Measurements from ENCODE around the gene PROC. TPM values are rescaled to one million over a fixed set of nuclear protein-coding genes. Genes with fewer than 3 reads are reported as not detected.

PROC gene
- total and polyA plus RNA-seq, 9 of the 15 experiments (the other 6 are each of a cell fraction or from before 2014, with no cell fraction given): not detected

DNA sequence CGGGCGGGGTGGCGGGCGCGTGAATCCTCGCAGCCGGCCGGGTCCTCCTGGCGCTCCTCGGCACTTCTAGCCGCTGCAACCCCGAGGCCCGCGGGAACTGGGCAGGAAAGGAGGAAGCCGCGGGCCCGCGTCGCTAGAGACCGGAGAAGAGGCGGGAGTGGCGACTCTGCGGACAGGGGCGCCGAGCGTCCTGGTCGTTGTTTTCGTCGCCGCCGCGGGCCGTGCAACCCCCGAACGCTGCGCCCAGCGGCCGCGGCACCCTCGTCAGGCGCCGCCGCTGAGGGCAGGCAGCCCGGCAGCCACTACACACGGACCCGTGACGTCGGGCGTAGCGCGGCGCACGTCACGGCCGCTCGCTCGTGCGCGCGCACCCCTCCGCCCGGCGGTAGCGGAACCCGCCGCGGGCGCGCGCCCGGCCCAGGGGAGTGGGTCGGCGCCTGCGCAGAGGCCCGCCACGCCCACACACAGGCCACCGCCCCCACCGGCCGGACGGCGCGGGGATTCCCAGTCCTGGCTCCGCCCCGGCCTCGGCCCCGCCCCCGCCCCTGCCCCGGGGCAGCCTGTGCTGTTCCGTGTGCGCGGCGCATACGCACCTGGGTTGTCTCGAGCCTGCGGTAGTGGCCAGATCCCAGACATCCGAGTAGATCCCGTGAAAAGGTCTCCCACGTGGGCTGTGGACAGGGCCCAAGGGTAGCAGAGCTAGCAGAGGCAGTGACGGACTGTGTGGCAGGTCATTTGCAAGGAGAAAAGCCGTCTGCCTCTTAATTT, 30.4 kb upstream of the PROC start, which contains the start of gene MAP3K2 (continued):
- TF ChIP-seq, protein P1, sequence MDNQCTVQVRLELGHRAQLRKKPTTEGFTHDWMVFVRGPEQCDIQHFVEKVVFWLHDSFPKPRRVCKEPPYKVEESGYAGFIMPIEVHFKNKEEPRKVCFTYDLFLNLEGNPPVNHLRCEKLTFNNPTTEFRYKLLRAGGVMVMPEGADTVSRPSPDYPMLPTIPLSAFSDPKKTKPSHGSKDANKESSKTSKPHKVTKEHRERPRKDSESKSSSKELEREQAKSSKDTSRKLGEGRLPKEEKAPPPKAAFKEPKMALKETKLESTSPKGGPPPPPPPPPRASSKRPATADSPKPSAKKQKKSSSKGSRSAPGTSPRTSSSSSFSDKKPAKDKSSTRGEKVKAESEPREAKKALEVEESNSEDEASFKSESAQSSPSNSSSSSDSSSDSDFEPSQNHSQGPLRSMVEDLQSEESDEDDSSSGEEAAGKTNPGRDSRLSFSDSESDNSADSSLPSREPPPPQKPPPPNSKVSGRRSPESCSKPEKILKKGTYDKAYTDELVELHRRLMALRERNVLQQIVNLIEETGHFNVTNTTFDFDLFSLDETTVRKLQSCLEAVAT (IDR thresholded peaks at IDR 0.05): no peak
- TF ChIP-seq SAP30 (IDR thresholded peaks at IDR 0.05; ENCODE audit: borderline replicate concordance, insufficient read depth, low read depth, low read length, poor library complexity, severe bottlenecking) (peak; percentile 40), ZNF354B (CRISPR knock-in tag; IDR thresholded peaks at IDR 0.05) (no peak), MBD2 (IDR thresholded peaks at IDR 0.05; ENCODE audit: borderline replicate concordance, low read depth) (peak; percentile 13; the same call in 1 of the 2 replicates), POLR2A (conservative IDR thresholded peaks at IDR 0.05) (peak; percentile 81), KAT7 (CRISPR knock-in tag; IDR thresholded peaks at IDR 0.05; ENCODE audit: borderline replicate concordance) (no peak), NR2C2 (CRISPR knock-in tag; IDR thresholded peaks at IDR 0.05) (no peak), NR2C2 (tag; IDR thresholded peaks at IDR 0.05) (peak; percentile 68; the same call in 1 of the 2 replicates), SPI1 (IDR thresholded peaks at IDR 0.05; ENCODE audit: borderline replicate concordance, low read depth, low read length) (no peak), NCOA2 (IDR thresholded peaks at IDR 0.05; ENCODE audit: partially characterized antibody in 2 of 2) (no peak), HDAC6 (IDR thresholded peaks at IDR 0.05; ENCODE audit: low read depth, low read length) (no peak), ARHGAP35 (IDR thresholded peaks at IDR 0.05; ENCODE audit: partially characterized antibody) (no peak)
- TF ChIP-seq, protein P2, sequence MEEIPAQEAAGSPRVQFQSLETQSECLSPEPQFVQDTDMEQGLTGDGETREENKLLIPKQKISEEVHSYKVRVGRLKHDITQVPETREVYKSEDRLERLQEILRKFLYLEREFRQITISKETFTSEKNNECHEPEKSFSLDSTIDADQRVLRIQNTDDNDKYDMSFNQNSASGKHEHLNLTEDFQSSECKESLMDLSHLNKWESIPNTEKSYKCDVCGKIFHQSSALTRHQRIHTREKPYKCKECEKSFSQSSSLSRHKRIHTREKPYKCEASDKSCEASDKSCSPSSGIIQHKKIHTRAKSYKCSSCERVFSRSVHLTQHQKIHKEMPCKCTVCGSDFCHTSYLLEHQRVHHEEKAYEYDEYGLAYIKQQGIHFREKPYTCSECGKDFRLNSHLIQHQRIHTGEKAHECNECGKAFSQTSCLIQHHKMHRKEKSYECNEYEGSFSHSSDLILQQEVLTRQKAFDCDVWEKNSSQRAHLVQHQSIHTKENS (CRISPR knock-in tag; IDR thresholded peaks at IDR 0.05): no peak
- TF ChIP-seq, protein P3, sequence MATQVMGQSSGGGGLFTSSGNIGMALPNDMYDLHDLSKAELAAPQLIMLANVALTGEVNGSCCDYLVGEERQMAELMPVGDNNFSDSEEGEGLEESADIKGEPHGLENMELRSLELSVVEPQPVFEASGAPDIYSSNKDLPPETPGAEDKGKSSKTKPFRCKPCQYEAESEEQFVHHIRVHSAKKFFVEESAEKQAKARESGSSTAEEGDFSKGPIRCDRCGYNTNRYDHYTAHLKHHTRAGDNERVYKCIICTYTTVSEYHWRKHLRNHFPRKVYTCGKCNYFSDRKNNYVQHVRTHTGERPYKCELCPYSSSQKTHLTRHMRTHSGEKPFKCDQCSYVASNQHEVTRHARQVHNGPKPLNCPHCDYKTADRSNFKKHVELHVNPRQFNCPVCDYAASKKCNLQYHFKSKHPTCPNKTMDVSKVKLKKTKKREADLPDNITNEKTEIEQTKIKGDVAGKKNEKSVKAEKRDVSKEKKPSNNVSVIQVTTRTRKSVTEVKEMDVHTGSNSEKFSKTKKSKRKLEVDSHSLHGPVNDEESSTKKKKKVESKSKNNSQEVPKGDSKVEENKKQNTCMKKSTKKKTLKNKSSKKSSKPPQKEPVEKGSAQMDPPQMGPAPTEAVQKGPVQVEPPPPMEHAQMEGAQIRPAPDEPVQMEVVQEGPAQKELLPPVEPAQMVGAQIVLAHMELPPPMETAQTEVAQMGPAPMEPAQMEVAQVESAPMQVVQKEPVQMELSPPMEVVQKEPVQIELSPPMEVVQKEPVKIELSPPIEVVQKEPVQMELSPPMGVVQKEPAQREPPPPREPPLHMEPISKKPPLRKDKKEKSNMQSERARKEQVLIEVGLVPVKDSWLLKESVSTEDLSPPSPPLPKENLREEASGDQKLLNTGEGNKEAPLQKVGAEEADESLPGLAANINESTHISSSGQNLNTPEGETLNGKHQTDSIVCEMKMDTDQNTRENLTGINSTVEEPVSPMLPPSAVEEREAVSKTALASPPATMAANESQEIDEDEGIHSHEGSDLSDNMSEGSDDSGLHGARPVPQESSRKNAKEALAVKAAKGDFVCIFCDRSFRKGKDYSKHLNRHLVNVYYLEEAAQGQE (IDR thresholded peaks at IDR 0.05; ENCODE audit: borderline replicate concordance): no peak
- TF ChIP-seq, protein P3 (CRISPR knock-in tag; IDR thresholded peaks at IDR 0.05; ENCODE audit: low read depth): 0 out of 2 replicates have a peak, but pooled peaks have one; percentile 71
- TF ChIP-seq, protein P4, sequence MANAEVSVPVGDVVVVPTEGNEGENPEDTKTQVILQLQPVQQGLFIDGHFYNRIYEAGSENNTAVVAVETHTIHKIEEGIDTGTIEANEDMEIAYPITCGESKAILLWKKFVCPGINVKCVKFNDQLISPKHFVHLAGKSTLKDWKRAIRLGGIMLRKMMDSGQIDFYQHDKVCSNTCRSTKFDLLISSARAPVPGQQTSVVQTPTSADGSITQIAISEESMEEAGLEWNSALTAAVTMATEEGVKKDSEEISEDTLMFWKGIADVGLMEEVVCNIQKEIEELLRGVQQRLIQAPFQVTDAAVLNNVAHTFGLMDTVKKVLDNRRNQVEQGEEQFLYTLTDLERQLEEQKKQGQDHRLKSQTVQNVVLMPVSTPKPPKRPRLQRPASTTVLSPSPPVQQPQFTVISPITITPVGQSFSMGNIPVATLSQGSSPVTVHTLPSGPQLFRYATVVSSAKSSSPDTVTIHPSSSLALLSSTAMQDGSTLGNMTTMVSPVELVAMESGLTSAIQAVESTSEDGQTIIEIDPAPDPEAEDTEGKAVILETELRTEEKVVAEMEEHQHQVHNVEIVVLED (CRISPR knock-in tag; IDR thresholded peaks at IDR 0.05): peak; percentile 93
